GM18499 (cell line): ENCODE results near the gene ELF5.

Experiments
- ATAC-seq: cut with Tn5 transposase; IDR thresholded peaks from one replicate; pipeline ENCODE4 v1.9.1; 2021; ENCODE audit warnings: moderate number of reproducible peaks; ENCODE audit not compliant: insufficient read depth, unreplicated experiment

The ELF5 gene

DNA sequence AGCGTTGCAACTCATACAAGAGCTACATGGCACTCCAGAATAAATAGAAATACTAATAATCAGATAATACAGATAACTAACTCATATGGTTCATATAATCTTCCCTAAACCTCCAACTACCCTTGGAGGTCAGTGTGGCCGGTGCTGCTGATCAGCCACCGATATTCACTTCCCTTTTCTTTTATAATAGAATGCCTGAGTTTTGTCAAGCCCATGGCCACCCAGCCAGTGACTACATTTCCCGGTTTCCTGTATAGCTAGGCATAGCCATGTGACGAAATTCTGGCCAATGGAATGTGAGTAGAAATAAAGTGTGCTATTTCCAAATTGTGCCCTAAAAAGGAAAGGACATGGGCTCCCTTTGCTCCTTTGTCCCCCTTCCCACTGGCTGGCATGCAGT, 80.8 kb downstream of the ELF5 start:
- no peak for ATAC-seq

DNA sequence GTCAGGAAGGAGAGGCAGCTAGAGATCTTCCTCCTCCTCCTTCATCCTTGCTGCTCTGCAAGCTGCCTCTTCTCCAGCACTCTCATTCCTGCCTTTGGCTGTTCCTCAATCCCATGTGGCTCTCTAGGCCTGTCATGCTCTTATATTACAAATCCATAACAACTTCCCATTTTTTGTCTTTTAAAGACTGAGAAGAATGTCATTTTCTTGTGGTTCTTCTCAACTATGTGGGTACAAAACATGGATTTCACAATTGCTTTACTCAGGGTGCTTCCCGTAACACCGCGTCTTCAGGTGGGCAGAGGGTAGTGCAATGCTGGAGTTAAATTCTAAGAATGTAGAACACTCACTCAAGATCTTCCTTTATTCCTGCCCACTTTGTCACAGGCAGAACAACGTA, 81.6 kb downstream of the ELF5 start:
- no peak for ATAC-seq
